ENCODE data around the gene LZIC.

Gene LZIC

GRCh38 chr1:9942939-9943788 is at the start of gene LZIC, which contains the start of gene NMNAT1:
TSS of gene LZIC (minus strand) at chr1:9943391. CDS start at chr1:9936619, 6,772 bp downstream.
TSS of gene NMNAT1 (plus strand) at chr1:9943475. CDS start at chr1:9972074, 28,599 bp downstream.
- peak; percentile 93 for DNase-seq
- H3K9me3 Mint-ChIP-seq, result no peaks in the 10 kb centered on the region
- peak within 1 kb of the TSS; percentile 98 for H3K4me3 Mint-ChIP-seq
- no peaks in the 10 kb centered on the region for H3K27me3 Mint-ChIP-seq
- H3K4me1 Mint-ChIP-seq, result peaks cover 19% of the 10 kb centered on the region
- H3K27ac Mint-ChIP-seq, result peak within 1 kb of the TSS; percentile 87
- peaks cover 15% of the 10 kb centered on the region for H3K36me3 Mint-ChIP-seq
- CTCF ChIA-PET, result interaction anchor here (0.6 to 4.5 kb wide), 4 partner anchors 66 to 507 kb away, joined by 3 to 24 read pairs (median 4); partner anchors contain the start of gene CORT

- Mint-ChIP-seq H3K9me3 (no peaks in the 10 kb centered on the region), H3K27ac (no peak overlapping the region), H3K27me3 (peaks cover 53% of the 10 kb centered on the region), H3K4me1 (peaks cover 6% of the 10 kb centered on the region), H3K36me3 (no peaks in the 10 kb centered on the region), H3K4me3 (no peak overlapping the region)
- CTCF ChIA-PET, result no interaction called here
- no peak for DNase-seq
These were observed 49.7 kb upstream of the LZIC start for GRCh38 chr1:9992910-9993309.

- H3K27ac Mint-ChIP-seq, result no peak overlapping the region
- peaks cover 34% of the 10 kb centered on the region for H3K27me3 Mint-ChIP-seq
- H3K9me3 Mint-ChIP-seq, result no peaks in the 10 kb centered on the region
- DNase-seq, result no peak
- CTCF ChIA-PET, result interaction anchor here (0.7 to 1.6 kb wide), 2 partner anchors 16 to 41 kb away, joined by 3 read pairs; no protein-coding TSS in a partner anchor
- no peaks in the 10 kb centered on the region for H3K4me1 Mint-ChIP-seq
- no peaks in the 10 kb centered on the region for H3K36me3 Mint-ChIP-seq
- no peak overlapping the region for H3K4me3 Mint-ChIP-seq
These were observed 47.8 kb upstream of the LZIC start for GRCh38 chr1:9990944-9991343.

- Mint-ChIP-seq H3K27ac (no peak overlapping the region), H3K36me3 (no peaks in the 10 kb centered on the region), H3K27me3 (peaks cover 23% of the 10 kb centered on the region), H3K4me1 (no peaks in the 10 kb centered on the region), H3K9me3 (no peaks in the 10 kb centered on the region), H3K4me3 (no peak overlapping the region)
- no peak for DNase-seq
- CTCF ChIA-PET, result interaction anchor here (1.6 kb wide), 1 partner anchor 40 kb away, joined by 3 read pairs; no protein-coding TSS in a partner anchor
These were observed 46.6 kb upstream of the LZIC start for GRCh38 chr1:9989773-9990172.

- no peak overlapping the region for H3K27ac Mint-ChIP-seq
- no peaks in the 10 kb centered on the region for H3K4me1 Mint-ChIP-seq
- no peak for DNase-seq
- CTCF ChIA-PET, result no interaction called here
- no peak overlapping the region for H3K4me3 Mint-ChIP-seq
- H3K9me3 Mint-ChIP-seq, result no peaks in the 10 kb centered on the region
- H3K27me3 Mint-ChIP-seq, result no peaks in the 10 kb centered on the region
- H3K36me3 Mint-ChIP-seq, result peaks cover 11% of the 10 kb centered on the region
These were observed 41.8 kb upstream of the LZIC start for GRCh38 chr1:9985001-9985400.

GRCh38 chr1:9984253-9984652 is 41.1 kb upstream of the LZIC start:
- H3K27ac Mint-ChIP-seq, result no peak overlapping the region
- H3K36me3 Mint-ChIP-seq, result peaks cover 11% of the 10 kb centered on the region
- CTCF ChIA-PET, result no interaction called here
- no peaks in the 10 kb centered on the region for H3K4me1 Mint-ChIP-seq
- no peaks in the 10 kb centered on the region for H3K27me3 Mint-ChIP-seq
- no peak overlapping the region for H3K4me3 Mint-ChIP-seq
- no peaks in the 10 kb centered on the region for H3K9me3 Mint-ChIP-seq
- no peak for DNase-seq

- no peaks in the 10 kb centered on the region for H3K36me3 Mint-ChIP-seq
- DNase-seq, result no peak
- H3K9me3 Mint-ChIP-seq, result no peaks in the 10 kb centered on the region
- H3K4me1 Mint-ChIP-seq, result no peaks in the 10 kb centered on the region
- no peak overlapping the region for H3K27ac Mint-ChIP-seq
- H3K4me3 Mint-ChIP-seq, result no peak overlapping the region
- H3K27me3 Mint-ChIP-seq, result no peaks in the 10 kb centered on the region
- CTCF ChIA-PET, result interaction anchor here (0.9 to 1.0 kb wide), 2 partner anchors 11 kb away, joined by 3 read pairs; no protein-coding TSS in a partner anchor
These were observed 17.7 kb upstream of the LZIC start for GRCh38 chr1:9960706-9961562.

GRCh38 chr1:9960011-9960410 is 16.8 kb upstream of the LZIC start:
- CTCF ChIA-PET, result interaction anchor here (1.0 kb wide), 1 partner anchor 10 kb away, joined by 3 read pairs; no protein-coding TSS in a partner anchor
- DNase-seq, result no peak
- Mint-ChIP-seq H3K4me3 (no peak overlapping the region), H3K9me3 (no peaks in the 10 kb centered on the region), H3K27me3 (no peaks in the 10 kb centered on the region), H3K4me1 (no peaks in the 10 kb centered on the region), H3K27ac (no peak overlapping the region), H3K36me3 (no peaks in the 10 kb centered on the region)

GRCh38 chr1:9957726-9958125 is 14.5 kb upstream of the LZIC start:
- no peaks in the 10 kb centered on the region for H3K9me3 Mint-ChIP-seq
- H3K4me3 Mint-ChIP-seq, result no peak overlapping the region
- H3K27me3 Mint-ChIP-seq, result no peaks in the 10 kb centered on the region
- H3K27ac Mint-ChIP-seq, result no peak overlapping the region
- no peaks in the 10 kb centered on the region for H3K36me3 Mint-ChIP-seq
- DNase-seq, result no peak
- CTCF ChIA-PET, result no interaction called here
- H3K4me1 Mint-ChIP-seq, result no peaks in the 10 kb centered on the region

GRCh38 chr1:9946315-9946714 is 3.1 kb upstream of the LZIC start:
- DNase-seq, result no peak
- Mint-ChIP-seq H3K4me3 (no peak overlapping the region), H3K27ac (no peak overlapping the region), H3K27me3 (no peaks in the 10 kb centered on the region), H3K9me3 (no peaks in the 10 kb centered on the region), H3K4me1 (peaks cover 26% of the 10 kb centered on the region), H3K36me3 (peaks cover 8% of the 10 kb centered on the region)
- CTCF ChIA-PET, result no interaction called here

- CTCF ChIA-PET, result interaction anchor here (1.3 to 4.5 kb wide), 4 partner anchors 8 to 74 kb away, joined by 3 to 24 read pairs (median 4); no protein-coding TSS in a partner anchor
- H3K9me3 Mint-ChIP-seq, result no peaks in the 10 kb centered on the region
- DNase-seq, result peak; percentile 46
- H3K36me3 Mint-ChIP-seq, result peaks cover 15% of the 10 kb centered on the region
- peak overlapping the region; percentile 87 for H3K27ac Mint-ChIP-seq
- no peaks in the 10 kb centered on the region for H3K27me3 Mint-ChIP-seq
- peaks cover 19% of the 10 kb centered on the region for H3K4me1 Mint-ChIP-seq
- peak overlapping the region; percentile 98 for H3K4me3 Mint-ChIP-seq
These were observed 722 bp downstream of the LZIC start for GRCh38 chr1:9942399-9942938.

- Mint-ChIP-seq H3K36me3 (peaks cover 13% of the 10 kb centered on the region), H3K9me3 (no peaks in the 10 kb centered on the region), H3K27ac (no peak overlapping the region), H3K4me1 (no peaks in the 10 kb centered on the region), H3K4me3 (no peak overlapping the region), H3K27me3 (no peaks in the 10 kb centered on the region)
- DNase-seq, result no peak
- CTCF ChIA-PET, result no interaction called here
These were observed 13.5 kb downstream of the LZIC start for GRCh38 chr1:9929431-9930385.

GRCh38 chr1:9927259-9927658 is 15.9 kb downstream of the LZIC start:
- Mint-ChIP-seq H3K27ac (no peak overlapping the region), H3K4me1 (no peaks in the 10 kb centered on the region), H3K27me3 (no peaks in the 10 kb centered on the region), H3K36me3 (peaks cover 3% of the 10 kb centered on the region), H3K9me3 (no peaks in the 10 kb centered on the region), H3K4me3 (no peak overlapping the region)
- CTCF ChIA-PET, result no interaction called here
- DNase-seq, result no peak

All from activated naive CD4-positive, alpha-beta T cell treated with anti-CD3 and anti-CD28 coated beads, Interleukin-2, amount 10 ng/mL, durations not matched to agents 7 days and 5 days (primary cell).